GM21515 (cell line): ENCODE results near the gene PIPOX.

ENCODE experiments used
- ATAC-seq: cut with Tn5 transposase; IDR thresholded peaks from one replicate; pipeline ENCODE4 v1.9.1; 2021; ENCODE audit not compliant: unreplicated experiment

The PIPOX gene

GRCh38 chr17:29018788-29019474, 24.0 kb upstream of the PIPOX start:
- no peak for ATAC-seq

- no peak for ATAC-seq
These were observed 23.3 kb upstream of the PIPOX start for GRCh38 chr17:29019475-29020181.

- ATAC-seq, result no peak
These were observed 22.4 kb upstream of the PIPOX start for GRCh38 chr17:29020576-29020975.

GRCh38 chr17:29021226-29021625, 21.7 kb upstream of the PIPOX start:
- ATAC-seq, result no peak

- ATAC-seq, result no peak
These were observed 20.9 kb upstream of the PIPOX start for GRCh38 chr17:29022074-29022473.

- ATAC-seq, result no peak
These were observed 18.5 kb upstream of the PIPOX start for GRCh38 chr17:29024316-29024952.

GRCh38 chr17:29031488-29031887, 11.5 kb upstream of the PIPOX start:
- ATAC-seq, result no peak

- ATAC-seq, result no peak
These were observed 10.7 kb upstream of the PIPOX start for GRCh38 chr17:29032013-29032856.

GRCh38 chr17:29032857-29033197, 10.1 kb upstream of the PIPOX start:
- no peak for ATAC-seq

GRCh38 chr17:29034510-29034909, 8.4 kb upstream of the PIPOX start:
- ATAC-seq, result no peak

- ATAC-seq, result no peak
These were observed 6.4 kb upstream of the PIPOX start for GRCh38 chr17:29036584-29036983.

- no peak for ATAC-seq
These were observed 5.2 kb upstream of the PIPOX start for GRCh38 chr17:29037739-29038084.

- ATAC-seq, result no peak
These were observed 4.7 kb upstream of the PIPOX start for GRCh38 chr17:29038085-29038795.

GRCh38 chr17:29039764-29040598, 3.0 kb upstream of the PIPOX start:
- no peak for ATAC-seq

GRCh38 chr17:29041091-29041490, 1.9 kb upstream of the PIPOX start:
- ATAC-seq, result no peak

GRCh38 chr17:29041571-29041970, 1.4 kb upstream of the PIPOX start:
- no peak for ATAC-seq

- no peak for ATAC-seq
These were observed 789 bp upstream of the PIPOX start for GRCh38 chr17:29042026-29042678.

GRCh38 chr17:29043539-29044145, 701 bp downstream of the PIPOX start:
- ATAC-seq, result no peak

GRCh38 chr17:29045026-29045425, 2.1 kb downstream of the PIPOX start:
- no peak for ATAC-seq
